Measurements from ENCODE around the gene KIAA2012. TPM values are rescaled to one million over a fixed set of nuclear protein-coding genes. Genes with fewer than 3 reads are reported as not detected.

The KIAA2012 gene
- total RNA-seq, 2 experiments from 2014 or later = not detected

GRCh38 chr2:202110491-202110890 is 37.4 kb downstream of the KIAA2012 start:
- no peak overlapping the region for H3K4me2 ChIP-seq (ENCODE audit: low read length)
- H3K9me2 ChIP-seq (ENCODE audit: insufficient read depth, low read length) = no peaks in the 10 kb centered on the region
- no peak for DNase-seq (ENCODE audit: low spot score)
- no peaks in the 10 kb centered on the region for H3K36me3 ChIP-seq (ENCODE audit: insufficient read depth, low read length)
- POLR2A ChIA-PET = no interaction called here
- H3K9me3 ChIP-seq (ENCODE audit: low read length) = no peaks in the 10 kb centered on the region
- no peak overlapping the region for H3K27ac ChIP-seq (ENCODE audit: low read depth, low read length, poor library complexity, severe bottlenecking)
- CTCF ChIA-PET (ENCODE audit: unreplicated experiment) = no interaction called here
- no peaks in the 10 kb centered on the region for H3K4me1 ChIP-seq (ENCODE audit: insufficient read depth, low read length, poor library complexity, severe bottlenecking)
- intact Hi-C loops (cut with micrococcal nuclease; ENCODE audit: unreplicated experiment) = no loop called here
- TF ChIP-seq EZH2phosphoT487 (IDR thresholded peaks at IDR 0.05; ENCODE audit: borderline replicate concordance, low read depth, low read length) = no peak
- no peak for TF ChIP-seq CTCF (conservative IDR thresholded peaks at IDR 0.05; ENCODE audit: low read length)
- no TSS peak for BruUV-seq (replicated peaks)
- H3K79me2 ChIP-seq (ENCODE audit: insufficient read depth, low read depth, low read length) = no peaks in the 10 kb centered on the region
- no peaks in the 10 kb centered on the region for H4K20me1 ChIP-seq (ENCODE audit: insufficient read depth, low read length)
- H3K4me3 ChIP-seq (ENCODE audit: low read depth, low read length, poor library complexity, severe bottlenecking) = no peak overlapping the region
- no peak overlapping the region for H2AFZ ChIP-seq (ENCODE audit: low read length)

GRCh38 chr2:202112041-202112440 is 39.0 kb downstream of the KIAA2012 start:
- Histone ChIP-seq H3K36me3 (ENCODE audit: insufficient read depth, low read length) (no peaks in the 10 kb centered on the region), H3K27ac (ENCODE audit: low read depth, low read length, poor library complexity, severe bottlenecking) (no peak overlapping the region), H3K9me2 (ENCODE audit: insufficient read depth, low read length) (no peaks in the 10 kb centered on the region), H3K9me3 (ENCODE audit: low read length) (no peaks in the 10 kb centered on the region), H3K4me3 (ENCODE audit: low read depth, low read length, poor library complexity, severe bottlenecking) (no peak overlapping the region), H3K4me1 (ENCODE audit: insufficient read depth, low read length, poor library complexity, severe bottlenecking) (no peaks in the 10 kb centered on the region), H2AFZ (ENCODE audit: low read length) (no peak overlapping the region), H4K20me1 (ENCODE audit: insufficient read depth, low read length) (no peaks in the 10 kb centered on the region), H3K4me2 (ENCODE audit: low read length) (no peak overlapping the region), H3K79me2 (ENCODE audit: insufficient read depth, low read depth, low read length) (no peaks in the 10 kb centered on the region)
- TF ChIP-seq CTCF (conservative IDR thresholded peaks at IDR 0.05; ENCODE audit: low read length) (no peak), EZH2phosphoT487 (IDR thresholded peaks at IDR 0.05; ENCODE audit: borderline replicate concordance, low read depth, low read length) (no peak)
- ChIA-PET POLR2A (interaction anchor here (0.6 kb wide), 1 partner anchor 11 kb away, joined by 3 read pairs; no protein-coding TSS in a partner anchor), CTCF (ENCODE audit: unreplicated experiment) (no interaction called here)
- intact Hi-C loops (cut with micrococcal nuclease; ENCODE audit: unreplicated experiment) = no loop called here
- no TSS peak for BruUV-seq (replicated peaks)
- no peak for DNase-seq (ENCODE audit: low spot score)

GRCh38 chr2:202113571-202114142 is 40.6 kb downstream of the KIAA2012 start:
- no peaks in the 10 kb centered on the region for H3K9me3 ChIP-seq (ENCODE audit: low read length)
- no peak overlapping the region for H3K4me3 ChIP-seq (ENCODE audit: low read depth, low read length, poor library complexity, severe bottlenecking)
- TF ChIP-seq EZH2phosphoT487 (IDR thresholded peaks at IDR 0.05; ENCODE audit: borderline replicate concordance, low read depth, low read length) (no peak), CTCF (conservative IDR thresholded peaks at IDR 0.05; ENCODE audit: low read length) (no peak)
- no peaks in the 10 kb centered on the region for H3K36me3 ChIP-seq (ENCODE audit: insufficient read depth, low read length)
- H3K9me2 ChIP-seq (ENCODE audit: insufficient read depth, low read length) = no peaks in the 10 kb centered on the region
- H4K20me1 ChIP-seq (ENCODE audit: insufficient read depth, low read length) = no peaks in the 10 kb centered on the region
- DNase-seq (ENCODE audit: low spot score) = no peak
- no TSS peak for BruUV-seq (replicated peaks)
- H3K79me2 ChIP-seq (ENCODE audit: insufficient read depth, low read depth, low read length) = no peaks in the 10 kb centered on the region
- ChIA-PET CTCF (ENCODE audit: unreplicated experiment) (no interaction called here), POLR2A (no interaction called here)
- H3K4me2 ChIP-seq (ENCODE audit: low read length) = no peak overlapping the region
- H3K4me1 ChIP-seq (ENCODE audit: insufficient read depth, low read length, poor library complexity, severe bottlenecking) = no peaks in the 10 kb centered on the region
- H2AFZ ChIP-seq (ENCODE audit: low read length) = no peak overlapping the region
- intact Hi-C loops (cut with micrococcal nuclease; ENCODE audit: unreplicated experiment) = no loop called here
- H3K27ac ChIP-seq (ENCODE audit: low read depth, low read length, poor library complexity, severe bottlenecking) = no peak overlapping the region
